KMS-11 (cell line): ENCODE results near the gene HERC3.

ENCODE experiments used
- H2AFZ ChIP-seq: fragments of 200-600 bp; sonication (generic); 2 replicates; pipeline ENCODE4 v1.6.1; 2016; ENCODE audit warnings: antibody characterized with exemption, mixed run types, low read depth
- H3K27ac ChIP-seq: fragments of 200-600 bp; sonication (generic); 2 replicates; pipeline ENCODE4 v1.6.1; 2016; ENCODE audit warnings: mild to moderate bottlenecking, mixed run types
- H3K27me3 ChIP-seq: fragments of 200-600 bp; sonication (generic); 2 replicates; pipeline ENCODE4 v1.6.1; 2017; ENCODE audit warnings: mild to moderate bottlenecking, low read depth, mixed run types, moderate library complexity; ENCODE audit not compliant: insufficient read depth
- H3K36me3 ChIP-seq: fragments of 200-600 bp; sonication (generic); 2 replicates; pipeline ENCODE4 v1.6.1; 2017; ENCODE audit warnings: mild to moderate bottlenecking, mixed run types; ENCODE audit not compliant: insufficient read depth
- H3K4me1 ChIP-seq: fragments of 200-600 bp; sonication (generic); 2 replicates; pipeline ENCODE4 v1.6.1; 2016; ENCODE audit warnings: mild to moderate bottlenecking, low read depth, mixed run types; ENCODE audit not compliant: poor library complexity, severe bottlenecking
- H3K4me2 ChIP-seq: fragments of 200-600 bp; sonication (generic); 2 replicates; pipeline ENCODE4 v1.7.0; 2016; ENCODE audit warnings: mild to moderate bottlenecking, mixed run types
- H3K4me3 ChIP-seq: fragments of 200-600 bp; sonication (generic); IDR thresholded peaks from 2 replicates; pipeline ENCODE4 v1.6.1; 2017; ENCODE audit warnings: low read depth, low read length, mixed read lengths; ENCODE audit not compliant: insufficient read depth
- H3K79me2 ChIP-seq: fragments of 200-600 bp; sonication (generic); 2 replicates; pipeline ENCODE4 v1.6.1; 2016; ENCODE audit warnings: low read depth, mixed run types; ENCODE audit not compliant: insufficient read depth
- H3K9ac ChIP-seq: fragments of 200-600 bp; sonication (generic); 2 replicates; pipeline ENCODE4 v1.6.1; 2016; ENCODE audit warnings: mild to moderate bottlenecking, mixed run types
- H4K20me1 ChIP-seq: fragments of 200-600 bp; sonication (generic); 2 replicates; pipeline ENCODE4 v1.6.1; 2016; ENCODE audit warnings: mild to moderate bottlenecking, mixed run types; ENCODE audit not compliant: insufficient read depth
- TF ChIP-seq, protein P1 (sequence below): fragments of 200-600 bp; sonication (generic); conservative IDR thresholded peaks from 2 replicates; pipeline ENCODE4 v1.6.1; 2017; ENCODE audit warnings: low read depth, mild to moderate bottlenecking, antibody characterized with exemption, low read length, moderate library complexity, mixed read lengths

HERC3 gene

DNA sequence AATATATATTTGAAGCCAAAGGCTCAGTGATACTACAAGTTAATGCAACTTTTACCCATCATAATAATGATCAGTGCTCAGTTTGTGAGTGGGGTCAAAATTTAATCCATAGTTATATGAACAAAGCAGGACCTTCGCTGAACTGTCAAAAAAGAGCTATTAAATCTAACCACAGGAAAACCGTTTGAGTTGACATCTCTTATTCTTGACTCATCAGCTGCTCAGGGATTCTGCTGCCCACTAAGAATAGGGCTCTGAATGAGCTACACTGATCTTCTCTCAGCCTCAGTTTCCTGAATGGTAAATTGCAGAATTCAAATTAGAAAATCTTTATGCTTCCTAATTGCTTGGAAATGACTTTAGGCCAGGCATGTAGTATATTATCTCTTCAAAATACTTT, 150.3 kb downstream of the HERC3 start:
- Histone ChIP-seq H3K36me3 (no peaks in the 10 kb centered on the region), H3K27ac (no peak overlapping the region), H4K20me1 (no peaks in the 10 kb centered on the region), H3K4me2 (no peak overlapping the region), H2AFZ (no peak overlapping the region), H3K27me3 (no peaks in the 10 kb centered on the region), H3K4me1 (no peaks in the 10 kb centered on the region), H3K9ac (no peak overlapping the region), H3K4me3 (no peak overlapping the region), H3K79me2 (no peaks in the 10 kb centered on the region)
- TF ChIP-seq, protein P1, sequence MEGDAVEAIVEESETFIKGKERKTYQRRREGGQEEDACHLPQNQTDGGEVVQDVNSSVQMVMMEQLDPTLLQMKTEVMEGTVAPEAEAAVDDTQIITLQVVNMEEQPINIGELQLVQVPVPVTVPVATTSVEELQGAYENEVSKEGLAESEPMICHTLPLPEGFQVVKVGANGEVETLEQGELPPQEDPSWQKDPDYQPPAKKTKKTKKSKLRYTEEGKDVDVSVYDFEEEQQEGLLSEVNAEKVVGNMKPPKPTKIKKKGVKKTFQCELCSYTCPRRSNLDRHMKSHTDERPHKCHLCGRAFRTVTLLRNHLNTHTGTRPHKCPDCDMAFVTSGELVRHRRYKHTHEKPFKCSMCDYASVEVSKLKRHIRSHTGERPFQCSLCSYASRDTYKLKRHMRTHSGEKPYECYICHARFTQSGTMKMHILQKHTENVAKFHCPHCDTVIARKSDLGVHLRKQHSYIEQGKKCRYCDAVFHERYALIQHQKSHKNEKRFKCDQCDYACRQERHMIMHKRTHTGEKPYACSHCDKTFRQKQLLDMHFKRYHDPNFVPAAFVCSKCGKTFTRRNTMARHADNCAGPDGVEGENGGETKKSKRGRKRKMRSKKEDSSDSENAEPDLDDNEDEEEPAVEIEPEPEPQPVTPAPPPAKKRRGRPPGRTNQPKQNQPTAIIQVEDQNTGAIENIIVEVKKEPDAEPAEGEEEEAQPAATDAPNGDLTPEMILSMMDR: no peak

DNA sequence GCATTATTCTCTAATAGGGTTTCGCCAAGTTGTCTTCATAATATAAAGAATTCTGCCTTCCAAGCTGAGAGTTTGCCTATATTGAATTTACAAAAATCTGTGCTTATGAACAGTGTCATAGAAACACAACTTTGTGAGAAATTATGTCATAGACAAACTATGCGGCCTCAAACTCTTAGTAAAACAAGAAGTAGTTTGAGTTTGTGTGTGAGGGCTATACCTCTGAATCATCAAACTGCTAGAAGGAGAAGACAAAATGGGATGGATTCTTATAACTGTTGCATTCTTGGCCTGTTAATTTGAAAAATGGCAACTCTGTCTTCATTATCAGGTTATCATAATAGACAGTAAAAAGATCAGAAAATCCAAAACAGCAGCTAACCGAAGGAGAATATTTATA, 151.4 kb downstream of the HERC3 start:
- Histone ChIP-seq H3K4me1 (no peaks in the 10 kb centered on the region), H2AFZ (no peak overlapping the region), H3K79me2 (no peaks in the 10 kb centered on the region), H3K9ac (no peak overlapping the region), H3K4me3 (no peak overlapping the region), H3K4me2 (no peak overlapping the region), H3K27me3 (no peaks in the 10 kb centered on the region), H3K27ac (no peak overlapping the region), H4K20me1 (no peaks in the 10 kb centered on the region), H3K36me3 (no peaks in the 10 kb centered on the region)
- TF ChIP-seq, protein P1: no peak

DNA sequence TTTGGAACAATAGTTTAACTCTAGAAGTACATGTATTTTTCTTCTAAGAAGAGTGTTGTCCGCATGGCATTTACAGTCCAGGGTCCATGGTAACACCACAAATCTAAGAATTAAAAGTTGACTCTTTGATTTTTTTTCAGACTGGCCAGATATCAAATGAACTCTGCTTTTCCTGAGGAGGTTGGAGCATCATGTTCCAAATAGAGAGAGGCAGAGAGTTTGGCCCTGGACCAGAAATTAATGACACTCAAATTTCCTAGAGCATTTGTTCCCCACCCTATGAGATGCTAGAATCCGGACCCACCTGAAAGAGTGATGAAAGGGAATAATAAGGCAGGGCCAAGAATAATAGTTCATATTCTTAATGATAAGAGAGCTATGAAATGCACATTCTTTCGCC, 152.3 kb downstream of the HERC3 start:
- Histone ChIP-seq H3K4me1 (no peaks in the 10 kb centered on the region), H3K79me2 (no peaks in the 10 kb centered on the region), H3K27me3 (no peaks in the 10 kb centered on the region), H3K4me3 (no peak overlapping the region), H3K36me3 (no peaks in the 10 kb centered on the region), H4K20me1 (no peaks in the 10 kb centered on the region), H3K4me2 (no peak overlapping the region), H2AFZ (no peak overlapping the region), H3K9ac (no peak overlapping the region), H3K27ac (no peak overlapping the region)
- TF ChIP-seq, protein P1: no peak

DNA sequence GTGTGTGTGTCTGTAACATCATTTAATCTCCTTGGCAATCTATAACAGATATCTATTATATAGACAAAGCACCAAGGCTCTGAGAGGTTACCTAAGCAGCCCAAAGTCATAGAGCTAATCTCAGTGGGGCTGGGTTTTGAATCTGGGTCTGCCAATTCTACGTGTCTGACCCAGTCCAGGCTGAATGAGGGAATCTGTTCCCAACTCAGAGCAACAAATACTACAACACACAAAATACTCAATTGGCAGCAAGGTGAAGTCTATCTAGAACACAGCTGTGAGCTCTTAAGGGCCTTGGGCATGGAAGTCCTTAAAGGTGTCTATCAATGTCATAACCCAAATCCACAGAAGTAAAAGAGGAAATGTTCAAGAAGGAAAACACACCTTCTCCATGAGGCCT, 152.9 kb downstream of the HERC3 start:
- Histone ChIP-seq H4K20me1 (no peaks in the 10 kb centered on the region), H3K4me1 (no peaks in the 10 kb centered on the region), H2AFZ (no peak overlapping the region), H3K9ac (no peak overlapping the region), H3K4me2 (no peak overlapping the region), H3K79me2 (no peaks in the 10 kb centered on the region), H3K36me3 (no peaks in the 10 kb centered on the region), H3K27ac (no peak overlapping the region), H3K4me3 (no peak overlapping the region), H3K27me3 (no peaks in the 10 kb centered on the region)
- TF ChIP-seq, protein P1: no peak

DNA sequence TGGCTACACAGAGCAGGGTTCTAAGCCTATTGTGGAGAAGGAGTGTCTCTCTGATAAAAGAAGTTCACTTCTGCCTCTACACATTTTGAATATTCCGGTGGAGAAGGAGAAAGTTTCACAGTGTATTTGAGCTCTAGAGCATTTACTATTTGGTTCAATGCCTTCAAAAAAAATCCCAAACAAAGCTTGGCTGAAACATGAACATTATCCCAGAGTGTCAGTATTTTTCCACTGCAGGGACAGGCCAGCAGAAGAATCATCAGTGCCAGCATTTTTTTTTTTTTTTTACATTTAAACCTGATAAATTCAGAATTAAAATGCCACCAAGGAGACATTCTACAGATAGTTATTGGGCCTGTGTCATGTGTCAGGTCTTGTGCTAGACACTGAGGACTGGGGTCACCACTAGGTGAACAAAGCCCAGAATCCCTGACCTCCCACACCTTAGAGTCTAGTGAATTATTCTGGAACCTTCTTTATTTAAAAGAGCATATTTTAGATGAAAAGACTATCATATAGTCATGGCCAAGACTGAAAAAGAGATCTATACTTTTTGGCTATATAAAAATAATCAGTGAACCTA, 153.4 kb downstream of the HERC3 start:
- no peaks in the 10 kb centered on the region for H4K20me1 ChIP-seq
- H3K4me2 ChIP-seq: no peak overlapping the region
- TF ChIP-seq, protein P1: no peak
- no peaks in the 10 kb centered on the region for H3K27me3 ChIP-seq
- no peak overlapping the region for H3K4me3 ChIP-seq
- no peaks in the 10 kb centered on the region for H3K4me1 ChIP-seq
- H3K36me3 ChIP-seq: no peaks in the 10 kb centered on the region
- H3K27ac ChIP-seq: no peak overlapping the region
- H3K79me2 ChIP-seq: no peaks in the 10 kb centered on the region
- H2AFZ ChIP-seq: no peak overlapping the region
- no peak overlapping the region for H3K9ac ChIP-seq
